ENCODE measurements around the gene MAPKAPK2.

MAPKAPK2 gene

DNA sequence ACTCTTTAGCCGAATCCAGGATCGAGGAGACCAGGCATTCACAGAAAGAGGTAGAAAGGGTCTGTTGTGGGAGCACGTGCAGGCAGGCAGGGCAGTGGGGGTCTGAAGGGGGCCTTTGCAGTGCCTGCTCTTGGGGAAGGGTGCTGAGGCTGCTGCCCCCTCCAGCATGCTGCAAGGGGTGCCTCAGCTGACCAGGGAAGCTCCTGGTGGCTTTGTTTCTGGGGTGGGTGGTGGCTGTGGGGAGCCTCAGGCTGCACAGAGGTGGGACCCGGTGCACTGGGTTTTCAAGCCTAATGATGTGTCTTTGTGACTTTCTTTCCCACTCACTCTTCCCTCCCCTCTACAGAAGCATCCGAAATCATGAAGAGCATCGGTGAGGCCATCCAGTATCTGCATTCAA, 44.3 kb downstream of the MAPKAPK2 start:
- DNase-seq (ENCODE audit: low read depth) = no peak
- H3K4me3 ChIP-seq (ENCODE audit: low read depth, low read length) = no peak overlapping the region
- TF ChIP-seq, protein P1, sequence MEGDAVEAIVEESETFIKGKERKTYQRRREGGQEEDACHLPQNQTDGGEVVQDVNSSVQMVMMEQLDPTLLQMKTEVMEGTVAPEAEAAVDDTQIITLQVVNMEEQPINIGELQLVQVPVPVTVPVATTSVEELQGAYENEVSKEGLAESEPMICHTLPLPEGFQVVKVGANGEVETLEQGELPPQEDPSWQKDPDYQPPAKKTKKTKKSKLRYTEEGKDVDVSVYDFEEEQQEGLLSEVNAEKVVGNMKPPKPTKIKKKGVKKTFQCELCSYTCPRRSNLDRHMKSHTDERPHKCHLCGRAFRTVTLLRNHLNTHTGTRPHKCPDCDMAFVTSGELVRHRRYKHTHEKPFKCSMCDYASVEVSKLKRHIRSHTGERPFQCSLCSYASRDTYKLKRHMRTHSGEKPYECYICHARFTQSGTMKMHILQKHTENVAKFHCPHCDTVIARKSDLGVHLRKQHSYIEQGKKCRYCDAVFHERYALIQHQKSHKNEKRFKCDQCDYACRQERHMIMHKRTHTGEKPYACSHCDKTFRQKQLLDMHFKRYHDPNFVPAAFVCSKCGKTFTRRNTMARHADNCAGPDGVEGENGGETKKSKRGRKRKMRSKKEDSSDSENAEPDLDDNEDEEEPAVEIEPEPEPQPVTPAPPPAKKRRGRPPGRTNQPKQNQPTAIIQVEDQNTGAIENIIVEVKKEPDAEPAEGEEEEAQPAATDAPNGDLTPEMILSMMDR (IDR thresholded peaks at IDR 0.05; ENCODE audit: insufficient read depth, low read depth, low read length, missing control alignments) = no peak

DNA sequence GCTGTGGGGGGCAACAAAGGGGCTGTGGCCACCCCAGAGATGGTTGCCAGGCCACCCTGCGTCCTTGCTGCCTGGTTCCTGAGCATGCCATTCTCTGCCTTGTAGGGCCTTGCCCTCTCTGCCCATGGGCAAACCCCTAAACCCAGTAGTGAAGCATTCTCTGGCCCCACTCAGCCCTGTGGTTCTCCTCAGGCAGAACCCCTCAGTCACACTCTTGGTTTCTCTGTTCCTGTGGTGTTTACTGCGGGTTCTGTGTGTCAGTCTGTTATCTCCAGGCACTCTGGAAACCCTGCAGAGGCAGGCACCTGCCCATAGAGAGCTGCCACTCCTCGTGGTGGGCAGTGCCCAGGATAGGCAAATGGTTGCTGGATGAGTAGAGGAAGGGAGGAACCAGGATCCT, 44.8 kb downstream of the MAPKAPK2 start:
- TF ChIP-seq, protein P1 (IDR thresholded peaks at IDR 0.05; ENCODE audit: insufficient read depth, low read depth, low read length, missing control alignments) = no peak
- H3K4me3 ChIP-seq (ENCODE audit: low read depth, low read length) = no peak overlapping the region
- DNase-seq (ENCODE audit: low read depth) = no peak

DNA sequence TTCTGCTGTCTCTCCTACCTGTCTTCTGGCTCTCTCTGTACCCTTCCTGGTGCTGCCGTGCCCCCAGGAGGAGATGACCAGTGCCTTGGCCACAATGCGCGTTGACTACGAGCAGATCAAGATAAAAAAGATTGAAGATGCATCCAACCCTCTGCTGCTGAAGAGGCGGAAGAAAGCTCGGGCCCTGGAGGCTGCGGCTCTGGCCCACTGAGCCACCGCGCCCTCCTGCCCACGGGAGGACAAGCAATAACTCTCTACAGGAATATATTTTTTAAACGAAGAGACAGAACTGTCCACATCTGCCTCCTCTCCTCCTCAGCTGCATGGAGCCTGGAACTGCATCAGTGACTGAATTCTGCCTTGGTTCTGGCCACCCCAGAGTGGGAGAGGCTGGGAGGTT, 47.8 kb downstream of the MAPKAPK2 start:
- H3K4me3 ChIP-seq (ENCODE audit: low read depth, low read length) = no peak overlapping the region
- TF ChIP-seq, protein P1 (IDR thresholded peaks at IDR 0.05; ENCODE audit: insufficient read depth, low read depth, low read length, missing control alignments) = no peak
- DNase-seq (ENCODE audit: low read depth) = no peak

DNA sequence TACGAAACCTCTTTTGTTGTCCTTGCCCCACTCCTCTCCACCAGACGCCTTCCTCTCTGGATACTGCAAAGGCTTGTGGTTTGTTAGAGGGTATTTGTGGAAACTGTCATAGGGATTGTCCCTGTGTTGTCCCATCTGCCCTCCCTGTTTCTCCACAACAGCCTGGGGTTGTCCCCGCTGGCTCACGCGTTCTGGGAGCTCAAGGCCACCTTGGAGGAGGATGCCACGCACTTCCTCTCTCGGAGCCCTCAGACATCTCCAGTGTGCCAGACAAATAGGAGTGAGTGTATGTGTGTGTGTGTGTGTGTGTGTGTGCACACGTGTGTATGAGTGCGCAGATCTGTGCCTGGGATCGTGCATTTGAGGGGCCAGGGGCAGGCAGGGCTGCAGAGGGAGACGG, 48.3 kb downstream of the MAPKAPK2 start:
- TF ChIP-seq, protein P1 (IDR thresholded peaks at IDR 0.05; ENCODE audit: insufficient read depth, low read depth, low read length, missing control alignments) = no peak
- DNase-seq (ENCODE audit: low read depth) = no peak
- no peak overlapping the region for H3K4me3 ChIP-seq (ENCODE audit: low read depth, low read length)

DNA sequence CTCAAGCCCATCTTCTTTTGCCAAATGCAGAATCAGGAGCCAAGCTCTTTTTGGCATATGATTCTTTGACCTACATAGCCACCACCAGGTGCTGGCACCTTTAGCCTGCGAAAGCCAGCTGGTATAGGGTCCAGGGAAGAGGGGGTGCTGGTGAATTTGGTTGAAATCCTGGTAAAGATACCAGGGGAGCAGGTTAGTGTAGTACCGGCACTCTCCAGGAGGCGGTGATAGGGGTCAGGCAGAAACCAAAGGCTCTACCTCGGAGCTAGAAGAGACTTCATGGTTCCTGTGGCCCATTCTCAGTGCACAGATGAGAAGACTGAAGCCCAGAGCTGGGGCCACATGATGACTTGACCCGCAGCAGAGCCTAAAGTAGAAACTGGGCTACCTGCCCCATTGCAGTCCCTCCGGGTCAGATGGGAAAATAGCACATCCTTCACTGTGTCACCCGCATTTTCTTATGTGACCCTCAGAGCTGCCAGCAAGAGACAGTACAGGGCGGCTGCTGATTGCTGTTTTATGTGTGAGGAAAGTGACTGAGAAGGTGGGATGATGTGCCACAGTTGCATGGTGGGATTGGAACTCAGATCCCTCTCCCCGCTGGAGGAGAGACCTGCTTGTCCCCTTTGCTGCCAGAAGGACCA, 49.9 kb downstream of the MAPKAPK2 start:
- DNase-seq (ENCODE audit: low read depth) = peak; percentile 79
- TF ChIP-seq, protein P1 (IDR thresholded peaks at IDR 0.05; ENCODE audit: insufficient read depth, low read depth, low read length, missing control alignments) = peak; percentile 96
- no peak overlapping the region for H3K4me3 ChIP-seq (ENCODE audit: low read depth, low read length)

DNA sequence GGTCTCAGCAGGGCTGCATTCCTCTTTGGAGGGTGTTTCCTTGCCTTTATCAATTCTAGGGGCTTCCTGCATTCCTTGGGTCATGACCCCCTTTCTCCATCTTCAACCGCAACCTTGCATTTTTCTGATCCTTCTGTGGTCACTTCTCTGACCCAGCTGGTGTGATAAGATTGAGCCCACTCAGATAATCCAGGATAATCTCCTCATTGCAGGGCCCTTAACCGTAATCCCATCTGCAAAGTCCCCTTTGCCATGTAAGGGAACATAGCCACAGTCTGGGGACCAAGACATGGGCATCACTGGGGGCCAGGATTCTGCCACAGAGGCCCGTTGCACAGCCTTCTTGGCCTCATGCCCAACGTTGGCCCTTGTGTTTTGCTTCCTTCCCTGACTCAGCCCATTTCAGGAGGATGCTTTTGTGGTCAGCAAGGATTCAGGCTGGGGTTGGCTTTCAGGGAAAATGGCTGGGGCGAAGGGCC, 50.9 kb downstream of the MAPKAPK2 start:
- H3K4me3 ChIP-seq (ENCODE audit: low read depth, low read length) = no peak overlapping the region
- no peak for DNase-seq (ENCODE audit: low read depth)
- TF ChIP-seq, protein P1 (IDR thresholded peaks at IDR 0.05; ENCODE audit: insufficient read depth, low read depth, low read length, missing control alignments) = no peak

Data from GM12865 (cell line).